ENCODE data around the gene UTP4. TPM values are rescaled to one million over a fixed set of nuclear protein-coding genes. Genes with fewer than 3 reads are reported as not detected.

Gene UTP4
- total RNA-seq, 4 donors from 2014 or later, result 10.1 to 79.4 (median 17.6) TPM

DNA sequence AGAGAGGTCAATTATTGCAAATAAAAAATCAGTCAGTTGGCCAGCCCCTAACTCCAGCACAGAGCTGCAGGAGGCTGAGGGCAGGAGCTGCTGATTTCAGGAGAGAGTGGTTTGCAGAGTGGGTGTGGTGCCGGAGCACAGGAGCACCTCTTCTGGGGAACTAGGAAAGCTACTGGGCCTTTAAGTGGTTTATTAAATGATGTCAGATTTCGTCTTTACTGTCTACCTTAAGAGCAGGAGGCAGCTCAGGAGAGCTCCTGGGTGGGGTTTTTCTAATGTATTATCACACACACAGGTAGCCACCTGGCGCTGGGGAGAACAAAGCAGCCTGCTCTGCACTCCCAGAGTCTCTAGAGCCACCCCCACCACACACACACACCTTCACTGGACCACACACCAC, 38.5 kb upstream of the UTP4 start:
- Histone ChIP-seq H3K27me3 (no peaks in the 10 kb centered on the region), H3K9me3 (no peaks in the 10 kb centered on the region), H3K36me3 (no peaks in the 10 kb centered on the region), H3K27ac (no peak overlapping the region), H3K4me1 (no peaks in the 10 kb centered on the region), H3K4me3 (no peak overlapping the region)
- in situ Hi-C loops (cut with MboI; ENCODE audit: low pct_ligation_motif_present in 1 of 4, low pct_unique_long_range_greater_than_20kb in 1 of 4, low sequenced_read_pairs in 3 of 4) (loop anchor here in 1 of 4 donors (25.0 kb wide), 1 partner anchor 457 kb away; the partner anchor contains the start of gene CDH3), intact Hi-C loops (cut with DNase I; ENCODE audit: low total_unique reads) (no loop called here)
- TF ChIP-seq POLR2AphosphoS5 (IDR thresholded peaks at IDR 0.05), result no peak
- TF ChIP-seq CTCF (IDR thresholded peaks at IDR 0.05), result no peak
- TF ChIP-seq EP300 (IDR thresholded peaks at IDR 0.05; ENCODE audit: low read depth), result no peak
- TF ChIP-seq POLR2A (IDR thresholded peaks at IDR 0.05), result no peak
- WGBS, 2 donors (ENCODE audit: low coverage in 1 of 2), result 47% methylated on average over 3 of the region's 3 CpGs; no CpG with 5 or more reads in 1 of the 2 donors
- DNase-seq, result no peak

DNA sequence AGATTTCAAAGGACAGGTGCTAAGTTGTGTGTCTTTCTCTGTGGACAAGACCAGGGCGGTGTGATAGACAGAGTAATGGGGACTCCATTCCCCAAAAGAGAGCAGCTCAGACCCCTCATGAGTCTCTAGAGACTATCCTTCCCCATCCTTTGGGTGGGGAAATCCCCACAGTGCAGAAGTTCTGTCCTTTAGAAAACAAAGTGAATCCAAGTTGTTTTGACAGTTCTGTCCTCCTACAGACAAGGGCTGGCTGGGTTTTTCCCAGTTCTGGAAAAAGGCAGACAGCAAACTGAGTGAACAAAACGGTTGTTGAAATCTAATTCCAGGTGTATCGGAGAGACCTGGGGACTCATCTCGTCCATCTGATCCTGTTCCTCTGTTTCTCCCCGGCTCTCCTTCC, 37.9 kb upstream of the UTP4 start:
- H3K27ac ChIP-seq, result no peak overlapping the region
- no peaks in the 10 kb centered on the region for H3K36me3 ChIP-seq
- no peaks in the 10 kb centered on the region for H3K9me3 ChIP-seq
- no peak for DNase-seq
- 70 to 75% methylated on average over 4 to 5 of the region's 5 CpGs for WGBS, 2 donors (ENCODE audit: low coverage in 1 of 2)
- in situ Hi-C loops (cut with MboI; ENCODE audit: low pct_ligation_motif_present in 1 of 4, low pct_unique_long_range_greater_than_20kb in 1 of 4, low sequenced_read_pairs in 3 of 4) (loop anchor here in 1 of 4 donors (25.0 kb wide), 1 partner anchor 457 kb away; the partner anchor contains the start of gene CDH3), intact Hi-C loops (cut with DNase I; ENCODE audit: low total_unique reads) (no loop called here)
- no peak overlapping the region for H3K4me3 ChIP-seq
- TF ChIP-seq CTCF (IDR thresholded peaks at IDR 0.05), result no peak
- no peak for TF ChIP-seq EP300 (IDR thresholded peaks at IDR 0.05; ENCODE audit: low read depth)
- TF ChIP-seq POLR2A (IDR thresholded peaks at IDR 0.05), result no peak
- no peak for TF ChIP-seq POLR2AphosphoS5 (IDR thresholded peaks at IDR 0.05)
- H3K27me3 ChIP-seq, result no peaks in the 10 kb centered on the region
- H3K4me1 ChIP-seq, result no peaks in the 10 kb centered on the region

- intact Hi-C loops (cut with DNase I; ENCODE audit: low total_unique reads), result no loop called here
- Histone ChIP-seq H3K27me3 (no peaks in the 10 kb centered on the region), H3K4me3 (no peak overlapping the region), H3K4me1 (no peaks in the 10 kb centered on the region), H3K9me3 (no peaks in the 10 kb centered on the region), H3K27ac (no peak overlapping the region), H3K36me3 (no peaks in the 10 kb centered on the region)
- DNase-seq, result no peak
- no peak for TF ChIP-seq EP300 (IDR thresholded peaks at IDR 0.05; ENCODE audit: low read depth)
- TF ChIP-seq POLR2AphosphoS5 (IDR thresholded peaks at IDR 0.05), result no peak
- TF ChIP-seq CTCF (IDR thresholded peaks at IDR 0.05), result no peak
- in situ Hi-C loops (cut with MboI; ENCODE audit: low pct_ligation_motif_present in 1 of 4, low pct_unique_long_range_greater_than_20kb in 1 of 4, low sequenced_read_pairs in 3 of 4), result loop anchor here in 1 of 4 donors (25.0 kb wide), 1 partner anchor 458 kb away; the partner anchor contains the start of gene CDH3
- WGBS, 2 donors (ENCODE audit: low coverage in 1 of 2), result 90 to 100% methylated on average over 1 to 6 of the region's 6 CpGs
These were observed 37.3 kb upstream of the UTP4 start for GRCh38 chr16:69095193-69095592.

DNA sequence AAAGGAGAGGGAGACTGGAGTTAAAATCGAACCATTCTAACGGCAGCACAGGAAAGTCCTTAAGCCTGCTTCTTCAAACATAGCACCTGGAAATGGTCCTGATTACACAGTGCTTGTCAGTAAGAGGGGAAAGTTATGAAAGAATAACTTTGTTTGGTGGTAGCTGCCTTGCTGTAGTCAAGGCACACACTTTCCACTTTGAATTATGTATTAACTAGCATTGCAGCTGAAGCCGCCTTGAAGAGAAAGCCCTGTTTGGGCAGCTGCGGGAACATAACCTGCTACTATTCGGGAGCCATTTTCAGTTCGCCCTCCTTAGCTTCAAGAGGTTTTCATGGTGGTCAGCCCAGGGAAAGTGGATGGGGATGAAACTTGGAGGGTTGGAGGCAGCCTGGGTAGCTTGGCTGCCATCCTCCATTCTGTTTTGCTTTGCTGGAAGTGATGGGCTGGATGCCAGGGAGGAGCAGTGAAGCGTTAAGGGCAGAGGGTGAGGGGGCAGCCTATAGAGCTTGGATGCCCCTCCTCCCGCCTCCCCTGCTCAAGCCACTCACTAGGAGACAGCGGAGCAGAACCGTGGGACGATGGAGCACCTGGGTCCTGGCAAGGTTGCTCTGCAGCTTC, 32.3 kb upstream of the UTP4 start:
- TF ChIP-seq EP300 (IDR thresholded peaks at IDR 0.05; ENCODE audit: low read depth), result no peak
- no peak for TF ChIP-seq CTCF (IDR thresholded peaks at IDR 0.05)
- TF ChIP-seq POLR2A (IDR thresholded peaks at IDR 0.05), result no peak
- no peak for TF ChIP-seq POLR2AphosphoS5 (IDR thresholded peaks at IDR 0.05)
- WGBS, 2 donors (ENCODE audit: low coverage in 1 of 2), result 58 to 70% methylated on average over 2 to 11 of the region's 11 CpGs
- no peaks in the 10 kb centered on the region for H3K9me3 ChIP-seq
- H3K4me1 ChIP-seq, result peaks cover 0 to 3% (median 1%) of the 10 kb centered on the region in 4 donors
- no peak overlapping the region for H3K4me3 ChIP-seq
- H3K27me3 ChIP-seq, result peaks cover 2% of the 10 kb centered on the region
- intact Hi-C loops (cut with DNase I; ENCODE audit: low total_unique reads), result loop anchor here (10.0 kb wide), 1 partner anchor 255 kb away; the partner anchor contains the start of gene TANGO6
- in situ Hi-C loops (cut with MboI; ENCODE audit: low pct_ligation_motif_present in 1 of 4, low pct_unique_long_range_greater_than_20kb in 1 of 4, low sequenced_read_pairs in 3 of 4), result loop anchor here in 1 of 4 donors (25.0 kb wide), 1 partner anchor 188 kb away; no protein-coding TSS in a partner anchor
- no peaks in the 10 kb centered on the region for H3K36me3 ChIP-seq
- no peak overlapping the region for H3K27ac ChIP-seq
- no peak for DNase-seq
